Measurements from ENCODE around the gene PRKAR2A. TPM values are rescaled to one million over a fixed set of nuclear protein-coding genes. Genes with fewer than 3 reads are reported as not detected.

The PRKAR2A gene
- total and polyA plus RNA-seq, 10 of the 15 experiments (the other 5 are each of a cell fraction or from before 2014, with no cell fraction given) = 9.8 to 46.2 (median 13.2) TPM

DNA sequence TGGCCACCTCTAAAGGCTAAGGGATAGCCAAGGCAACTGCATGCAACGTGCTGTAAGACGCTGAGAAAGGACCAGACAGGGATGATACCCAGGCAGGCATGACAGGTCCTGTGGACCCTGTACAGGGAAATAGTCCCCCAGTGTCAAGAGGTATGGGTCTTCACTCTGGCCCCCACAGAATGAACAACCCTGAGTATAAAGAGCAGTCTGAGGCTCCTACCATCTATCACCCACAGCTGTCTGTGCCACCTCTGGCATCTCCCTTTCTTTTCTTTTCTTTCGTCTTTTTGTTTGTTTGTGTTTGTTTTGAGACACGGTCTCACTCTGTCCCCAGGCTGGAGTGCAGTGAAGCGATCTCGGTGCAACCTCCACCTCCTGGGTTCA is 32.3 kb upstream of the PRKAR2A start:
- intact Hi-C loops (cut with micrococcal nuclease; ENCODE audit: unreplicated experiment) = no loop called here
- BruUV-seq (replicated peaks) = no TSS peak
- CTCF ChIA-PET = interaction anchor here (0.5 to 2.3 kb wide), 2 partner anchors 18 to 80 kb away, joined by 3 to 8 read pairs; partner anchors contain the start of gene SLC25A20
- peak overlapping the region; percentile 3; the same call in 1 of the 2 replicates for H3K4me2 ChIP-seq (ENCODE audit: control insufficient read depth, insufficient read depth)
- H3K9me3 ChIP-seq (replicated peaks; ENCODE audit: control insufficient read depth, insufficient read depth, low read length) = no peaks in the 10 kb centered on the region
- in situ Hi-C loops (cut with MboI) = no loop called here
- 94% methylated on average over 6 of the region's 6 CpGs for WGBS (ENCODE audit: insufficient coverage, insufficient replicate concordance, low lambda C conversion rate, missing lambda C conversion rate)
- POLR2A ChIA-PET = interaction anchor here (0.6 to 1.1 kb wide), 2 partner anchors 23 to 152 kb away, joined by 3 to 4 read pairs; no protein-coding TSS in a partner anchor
- H4K20me1 ChIP-seq (ENCODE audit: control insufficient read depth, insufficient read depth) = no peaks in the 10 kb centered on the region
- H3K4me3 ChIP-seq = no peak overlapping the region
- H3K27me3 ChIP-seq (replicated peaks in 1 of 2; ENCODE audit: control insufficient read depth in 2 of 2, insufficient read depth in 2 of 2, low read length in 1 of 2) = no peaks in the 10 kb centered on the region
- peaks cover 14% of the 10 kb centered on the region for H3K4me1 ChIP-seq (ENCODE audit: control insufficient read depth, insufficient read depth, low read length)
- H3K9ac ChIP-seq (ENCODE audit: control insufficient read depth, insufficient read depth, low read length) = no peak overlapping the region
- SMC1A ChIA-PET (ENCODE audit: uncharacterized antibody, unreplicated experiment) = interaction anchor here (1.2 kb wide), 1 partner anchor 17 kb away, joined by 10 read pairs; no protein-coding TSS in a partner anchor
- no peak overlapping the region for H2AFZ ChIP-seq (ENCODE audit: control insufficient read depth, low read depth, low read length)
- FAIRE-seq (no peak), DNase-seq (ENCODE audit: low read depth, low spot score) (no peak), ATAC-seq (peak; percentile 60)
- H3K27ac ChIP-seq (ENCODE audit: control insufficient read depth, insufficient read depth) = 0 out of 2 replicates have a peak overlapping the region, but pooled peaks have one; percentile 23
- peaks cover 0 to 3% of the 10 kb centered on the region in 2 experiments; a peak in 1 of 4 replicates for H3K36me3 ChIP-seq (ENCODE audit: control insufficient read depth in 2 of 2, insufficient read depth in 2 of 2, low read length in 1 of 2)
- no peaks in the 10 kb centered on the region for H3K79me2 ChIP-seq (ENCODE audit: control insufficient read depth, insufficient read depth, low read length)
- RAD21 ChIA-PET (ENCODE audit: unreplicated experiment) = interaction anchor here (1.1 to 2.3 kb wide), 2 partner anchors 17 to 19 kb away, joined by 3 to 5 read pairs; partner anchors contain the start of gene SLC25A20
- TF ChIP-seq, protein P1, sequence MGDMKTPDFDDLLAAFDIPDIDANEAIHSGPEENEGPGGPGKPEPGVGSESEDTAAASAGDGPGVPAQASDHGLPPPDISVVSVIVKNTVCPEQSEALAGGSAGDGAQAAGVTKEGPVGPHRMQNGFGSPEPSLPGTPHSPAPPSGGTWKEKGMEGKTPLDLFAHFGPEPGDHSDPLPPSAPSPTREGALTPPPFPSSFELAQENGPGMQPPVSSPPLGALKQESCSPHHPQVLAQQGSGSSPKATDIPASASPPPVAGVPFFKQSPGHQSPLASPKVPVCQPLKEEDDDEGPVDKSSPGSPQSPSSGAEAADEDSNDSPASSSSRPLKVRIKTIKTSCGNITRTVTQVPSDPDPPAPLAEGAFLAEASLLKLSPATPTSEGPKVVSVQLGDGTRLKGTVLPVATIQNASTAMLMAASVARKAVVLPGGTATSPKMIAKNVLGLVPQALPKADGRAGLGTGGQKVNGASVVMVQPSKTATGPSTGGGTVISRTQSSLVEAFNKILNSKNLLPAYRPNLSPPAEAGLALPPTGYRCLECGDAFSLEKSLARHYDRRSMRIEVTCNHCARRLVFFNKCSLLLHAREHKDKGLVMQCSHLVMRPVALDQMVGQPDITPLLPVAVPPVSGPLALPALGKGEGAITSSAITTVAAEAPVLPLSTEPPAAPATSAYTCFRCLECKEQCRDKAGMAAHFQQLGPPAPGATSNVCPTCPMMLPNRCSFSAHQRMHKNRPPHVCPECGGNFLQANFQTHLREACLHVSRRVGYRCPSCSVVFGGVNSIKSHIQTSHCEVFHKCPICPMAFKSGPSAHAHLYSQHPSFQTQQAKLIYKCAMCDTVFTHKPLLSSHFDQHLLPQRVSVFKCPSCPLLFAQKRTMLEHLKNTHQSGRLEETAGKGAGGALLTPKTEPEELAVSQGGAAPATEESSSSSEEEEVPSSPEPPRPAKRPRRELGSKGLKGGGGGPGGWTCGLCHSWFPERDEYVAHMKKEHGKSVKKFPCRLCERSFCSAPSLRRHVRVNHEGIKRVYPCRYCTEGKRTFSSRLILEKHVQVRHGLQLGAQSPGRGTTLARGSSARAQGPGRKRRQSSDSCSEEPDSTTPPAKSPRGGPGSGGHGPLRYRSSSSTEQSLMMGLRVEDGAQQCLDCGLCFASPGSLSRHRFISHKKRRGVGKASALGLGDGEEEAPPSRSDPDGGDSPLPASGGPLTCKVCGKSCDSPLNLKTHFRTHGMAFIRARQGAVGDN (IDR thresholded peaks at IDR 0.05) = no peak
- TF ChIP-seq, protein P2, sequence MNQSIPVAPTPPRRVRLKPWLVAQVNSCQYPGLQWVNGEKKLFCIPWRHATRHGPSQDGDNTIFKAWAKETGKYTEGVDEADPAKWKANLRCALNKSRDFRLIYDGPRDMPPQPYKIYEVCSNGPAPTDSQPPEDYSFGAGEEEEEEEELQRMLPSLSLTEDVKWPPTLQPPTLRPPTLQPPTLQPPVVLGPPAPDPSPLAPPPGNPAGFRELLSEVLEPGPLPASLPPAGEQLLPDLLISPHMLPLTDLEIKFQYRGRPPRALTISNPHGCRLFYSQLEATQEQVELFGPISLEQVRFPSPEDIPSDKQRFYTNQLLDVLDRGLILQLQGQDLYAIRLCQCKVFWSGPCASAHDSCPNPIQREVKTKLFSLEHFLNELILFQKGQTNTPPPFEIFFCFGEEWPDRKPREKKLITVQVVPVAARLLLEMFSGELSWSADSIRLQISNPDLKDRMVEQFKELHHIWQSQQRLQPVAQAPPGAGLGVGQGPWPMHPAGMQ (IDR thresholded peaks at IDR 0.05; ENCODE audit: borderline replicate concordance) = no peak
- no peak for TF ChIP-seq RBBP5 (conservative IDR thresholded peaks at IDR 0.05)
- TF ChIP-seq RAD21 (IDR thresholded peaks at IDR 0.05; ENCODE audit: insufficient read depth, low read depth, low read length) = no peak
- no peak for TF ChIP-seq EGR1 (IDR thresholded peaks at IDR 0.05; ENCODE audit: borderline replicate concordance in 1 of 2, low read depth in 2 of 2, low read length in 2 of 2)
- TF ChIP-seq RAD51 (IDR thresholded peaks at IDR 0.05) = no peak
